PC-3 (cell line): ENCODE results near the gene MTG1. TPM values are rescaled to one million over a fixed set of nuclear protein-coding genes. Genes with fewer than 3 reads are reported as not detected.

Experiments used
- ATAC-seq: fragments of 200-7000 bp; cut with Tn5 transposase; 2 replicates; pipeline ENCODE4 v1.9.1; 2020; ENCODE audit warnings: mild to moderate bottlenecking, moderate library complexity
- BruUV-seq: library from RNA; stranded (reverse); fragments of 400-500 nt; replicated peaks from 2 replicates; lab custom pipeline; 2021; lab: Mats Ljungman, UMichigan
- CTCF ChIA-PET: fragments of 300-600 bp; sonication (Branson Sonifier 250); formaldehyde crosslinking; loops from one replicate; lab custom pipeline; 2022; ENCODE audit warnings: antibody characterized with exemption; lab: Charles Lee
- POLR2A ChIA-PET: fragments of 300-600 bp; sonication (Branson Sonifier 250); formaldehyde crosslinking; loops from one replicate; lab custom pipeline; 2022; ENCODE audit warnings: antibody characterized with exemption; ENCODE audit not compliant: unreplicated experiment; lab: Charles Lee
- DNase-seq: peaks from one replicate; pipeline ENCODE4 v3.0.0-alpha.2; 2015
- H2AFZ ChIP-seq: fragments of 300-600 bp; sonication (generic); 2 replicates; pipeline ENCODE4 v1.6.0; 2016; ENCODE audit warnings: antibody characterized with exemption, low read length
- H3F3A ChIP-seq: fragments of 300-600 bp; sonication (generic); one replicate; pipeline ENCODE4 v1.6.0; 2017; ENCODE audit warnings: antibody characterized with exemption, low read length, control low read depth, mild to moderate bottlenecking; ENCODE audit not compliant: unreplicated experiment
- H3K27ac ChIP-seq: fragments of 300-600 bp; sonication (generic); 2 replicates; pipeline ENCODE4 v1.5.1; 2016; ENCODE audit warnings: mild to moderate bottlenecking, low read length
- H3K27me3 ChIP-seq: fragments of 300-600 bp; sonication (generic); 2 replicates; pipeline ENCODE4 v1.6.1; 2016; ENCODE audit warnings: low read length, mixed read lengths
- H3K36me3 ChIP-seq: fragments of 300-600 bp; sonication (generic); 2 replicates; pipeline ENCODE4 v1.6.1; 2016; ENCODE audit warnings: low read depth, mixed run types, low read length, mixed read lengths
- H3K4me1 ChIP-seq: fragments of 300-600 bp; sonication (generic); 2 replicates; pipeline ENCODE4 v1.5.1; 2016; ENCODE audit warnings: low read length; ENCODE audit not compliant: insufficient read depth
- H3K4me2 ChIP-seq: fragments of 300-600 bp; sonication (generic); 2 replicates; pipeline ENCODE4 v1.6.0; 2016; ENCODE audit warnings: low read length
- H3K4me3 ChIP-seq: fragments of 300-600 bp; sonication (generic); 2 replicates; pipeline ENCODE4 v1.5.1; 2016; ENCODE audit warnings: mild to moderate bottlenecking, low read length, mixed read lengths
- H3K79me2 ChIP-seq: fragments of 300-600 bp; sonication (generic); 2 replicates; pipeline ENCODE4 v1.6.1; 2017; ENCODE audit warnings: low read length, mixed read lengths
- H3K9ac ChIP-seq: fragments of 300-600 bp; sonication (generic); 2 replicates; pipeline ENCODE4 v1.6.0; 2016; ENCODE audit warnings: mild to moderate bottlenecking, low read length
- H3K9me2 ChIP-seq: fragments of 300-600 bp; sonication (generic); replicated peaks from 2 replicates; pipeline ENCODE4 v1.6.1; 2016; ENCODE audit warnings: mixed run types, low read length, mixed read lengths
- H3K9me3 ChIP-seq: fragments of 300-600 bp; sonication (generic); 2 replicates; pipeline ENCODE4 v1.6.1; 2016; ENCODE audit warnings: low read length, mixed read lengths
- H4K20me1 ChIP-seq: fragments of 300-600 bp; sonication (generic); 2 replicates; pipeline ENCODE4 v1.6.1; 2016; ENCODE audit warnings: low read length, mixed read lengths
- CTCF ChIP-seq: fragments of 300-600 bp; sonication (generic); conservative IDR thresholded peaks from 2 replicates; pipeline ENCODE4 v1.5.1; 2017; ENCODE audit warnings: antibody characterized with exemption, low read depth, mild to moderate bottlenecking, low read length
- EZH2 ChIP-seq: fragments of 300-600 bp; sonication (generic); IDR thresholded peaks from one replicate; pipeline ENCODE4 v1.6.1; 2017; ENCODE audit warnings: antibody characterized with exemption, mild to moderate bottlenecking, low read length; ENCODE audit not compliant: unreplicated experiment
- EZH2phosphoT487 ChIP-seq: fragments of 300-600 bp; sonication (generic); IDR thresholded peaks from 2 replicates; pipeline ENCODE4 v1.6.1; 2018; ENCODE audit warnings: mild to moderate bottlenecking, antibody characterized with exemption, low read length, borderline replicate concordance
- intact Hi-C: fragments of 100-400 bp; cut with micrococcal nuclease; formaldehyde crosslinking; loops from 2 replicates; pipeline ENCODE4 v1.9.0; 2023
- total RNA-seq: library from RNA; depleted of rRNA; stranded (reverse); fragments of >200 nt; gene quantifications from 2 replicates; pipeline ENCODE4 v1.2.3, GENCODE V29; 2014

Gene MTG1
- total RNA-seq, 1 experiment from 2014 or later, result 39.4 TPM

GRCh38 chr10:133399123-133399601, 5.2 kb downstream of the MTG1 start:
- no peak overlapping the region for H3K4me3 ChIP-seq
- TF ChIP-seq CTCF (no peak), EZH2 (no peak), EZH2phosphoT487 (no peak)
- H3K27ac ChIP-seq, result no peak overlapping the region
- ChIA-PET CTCF (no interaction called here), POLR2A (no interaction called here)
- H3K27me3 ChIP-seq, result no peaks in the 10 kb centered on the region
- intact Hi-C loops, result no loop called here
- H3K36me3 ChIP-seq, result peaks cover 14% of the 10 kb centered on the region
- H3K4me2 ChIP-seq, result no peak overlapping the region
- no peak overlapping the region for H2AFZ ChIP-seq
- BruUV-seq, result no TSS peak
- H3F3A ChIP-seq, result no peaks in the 10 kb centered on the region
- H3K9ac ChIP-seq, result no peak overlapping the region
- DNase-seq (no peak), ATAC-seq (no peak)
- no peaks in the 10 kb centered on the region for H4K20me1 ChIP-seq
- no peaks in the 10 kb centered on the region for H3K9me3 ChIP-seq
- H3K79me2 ChIP-seq, result peaks cover 49% of the 10 kb centered on the region
- peaks cover 22% of the 10 kb centered on the region for H3K4me1 ChIP-seq
- H3K9me2 ChIP-seq, result no peaks in the 10 kb centered on the region

- Histone ChIP-seq H3F3A (no peaks in the 10 kb centered on the region), H3K36me3 (peaks cover 20% of the 10 kb centered on the region), H3K79me2 (peaks cover 49% of the 10 kb centered on the region), H3K4me2 (no peak overlapping the region), H3K9me3 (no peaks in the 10 kb centered on the region), H3K27me3 (no peaks in the 10 kb centered on the region), H2AFZ (no peak overlapping the region), H3K4me3 (no peak overlapping the region), H3K9me2 (no peaks in the 10 kb centered on the region), H3K27ac (no peak overlapping the region), H3K9ac (no peak overlapping the region), H3K4me1 (peaks cover 14% of the 10 kb centered on the region), H4K20me1 (peaks cover 7% of the 10 kb centered on the region; the same call in 1 of the 2 replicates)
- DNase-seq (no peak), ATAC-seq (no peak)
- ChIA-PET POLR2A (no interaction called here), CTCF (no interaction called here)
- no peak for TF ChIP-seq EZH2
- TF ChIP-seq CTCF, result no peak
- TF ChIP-seq EZH2phosphoT487, result no peak
- intact Hi-C loops, result no loop called here
- no TSS peak for BruUV-seq
Measured at GRCh38 chr10:133400624-133401424, 6.9 kb downstream of the MTG1 start.

- H3K27ac ChIP-seq, result no peak overlapping the region
- no peaks in the 10 kb centered on the region for H3K9me2 ChIP-seq
- H3K4me1 ChIP-seq, result peaks cover 9% of the 10 kb centered on the region
- H3K9ac ChIP-seq, result no peak overlapping the region
- H3K27me3 ChIP-seq, result no peaks in the 10 kb centered on the region
- no peak for ATAC-seq
- H3K79me2 ChIP-seq, result peaks cover 49% of the 10 kb centered on the region
- CTCF ChIA-PET, result no interaction called here
- no peak overlapping the region for H3K4me3 ChIP-seq
- H3K9me3 ChIP-seq, result no peaks in the 10 kb centered on the region
- peaks cover 7% of the 10 kb centered on the region; the same call in 1 of the 2 replicates for H4K20me1 ChIP-seq
- H3K36me3 ChIP-seq, result peaks cover 17% of the 10 kb centered on the region
- TF ChIP-seq EZH2, result no peak
- TF ChIP-seq CTCF, result no peak
- no peak for TF ChIP-seq EZH2phosphoT487
- BruUV-seq, result no TSS peak
- H2AFZ ChIP-seq, result no peak overlapping the region
- intact Hi-C loops, result no loop called here
- no peak overlapping the region for H3K4me2 ChIP-seq
- POLR2A ChIA-PET, result no interaction called here
- H3F3A ChIP-seq, result no peaks in the 10 kb centered on the region
- DNase-seq, result no peak
Measured at GRCh38 chr10:133401500-133401899, 7.5 kb downstream of the MTG1 start.
